Uterus (tissue), 2 donors: ENCODE data around the gene FAM184B.

ENCODE experiments used
- CTCF ChIP-seq, 4 experiments: fragments of 200-600 bp in 2 of 4; fragments of 450-650 bp in 2 of 4; sonication (generic) in 2 of 4; IDR thresholded peaks; one replicate each; pipeline ENCODE4 v1.5.1; 2016 to 2019; ENCODE audit warnings: antibody characterized with exemption in 4 of 4, mild to moderate bottlenecking in 2 of 4, moderate library complexity in 1 of 4
- POLR2A ChIP-seq, 2 donors: fragments of 450-650 bp; IDR thresholded peaks; one replicate each; pipeline ENCODE4 v1.6.1; 2016; ENCODE audit warnings: antibody characterized with exemption in 2 of 2, mild to moderate bottlenecking in 1 of 2, moderate library complexity in 1 of 2

GRCh38 chr4:17670423-17670822, 111.0 kb downstream of the FAM184B start:
- TF ChIP-seq CTCF (IDR thresholded peaks at IDR 0.05) (no peak), POLR2A (IDR thresholded peaks at IDR 0.05) (no peak)
